GM18858 (cell line): Measurements from ENCODE around the gene TREM1.
A peak's percentile ranks its signal among the peaks of the same experiment; 100 is the strongest.
"Not testable (repeated sequence)": the region's sequence is repeated elsewhere in the genome, so short reads cannot be mapped to it uniquely, and the experiment has no call there.

Experiments used
- ATAC-seq: cut with Tn5 transposase; IDR thresholded peaks from one replicate; pipeline ENCODE4 v1.9.1; 2021; ENCODE audit not compliant: unreplicated experiment

The TREM1 gene

DNA sequence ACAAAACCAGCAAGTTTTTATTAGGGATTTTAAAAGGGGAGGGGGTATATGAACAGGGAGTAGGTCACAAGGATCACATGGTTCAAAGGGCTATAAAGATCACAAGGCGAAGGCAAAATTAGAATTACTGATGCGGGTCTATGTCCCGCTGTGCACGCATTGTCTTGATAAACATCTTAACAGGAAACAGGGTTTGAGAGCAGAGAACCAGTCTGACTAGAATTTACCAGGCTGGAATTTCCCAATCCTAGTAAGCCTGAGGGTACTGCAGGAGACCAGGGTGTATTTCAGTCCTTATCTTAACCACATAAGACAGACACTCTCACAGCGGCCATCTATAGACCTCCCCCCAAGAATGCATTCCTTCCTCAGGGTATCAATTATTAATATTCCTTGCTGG, 10.8 kb upstream of the TREM1 start:
- not testable (repeated sequence) for ATAC-seq

DNA sequence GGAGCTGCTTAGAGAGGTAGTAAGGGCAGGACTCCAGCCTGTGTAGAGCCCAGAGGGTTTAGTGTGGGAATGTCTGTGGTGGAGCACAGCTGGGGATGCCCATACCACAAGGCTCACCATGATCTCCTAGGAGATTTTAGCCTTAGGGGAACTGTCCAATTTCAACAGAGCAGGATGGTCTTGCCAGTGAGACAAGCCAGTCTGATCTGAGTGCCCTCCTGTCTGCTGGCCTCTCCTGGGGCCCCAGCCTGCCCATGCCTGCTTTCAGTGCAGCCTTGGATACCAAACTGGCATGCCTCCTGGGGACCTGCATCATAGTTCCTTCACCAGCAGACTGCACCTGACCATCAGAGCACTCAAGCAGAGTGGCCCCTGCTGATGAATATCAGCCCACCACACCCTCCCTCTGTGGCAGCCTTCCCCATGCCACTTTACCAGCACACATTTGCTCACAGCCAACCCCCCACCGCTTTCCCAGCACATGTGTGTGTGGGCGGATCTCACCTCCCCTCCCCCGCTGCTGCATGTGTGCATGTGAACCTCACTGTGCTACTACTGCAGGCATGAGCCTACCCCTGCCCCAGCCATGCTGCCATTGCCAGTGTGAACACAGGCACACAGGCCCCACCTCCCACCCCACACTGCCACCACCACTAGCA, 7.9 kb upstream of the TREM1 start:
- ATAC-seq: no peak

- ATAC-seq: no peak
Measured at GRCh38 chr6:41291717-41292116, 5.2 kb upstream of the TREM1 start.

- no peak for ATAC-seq
Measured at GRCh38 chr6:41289815-41290214, 3.3 kb upstream of the TREM1 start.

- no peak for ATAC-seq
Measured at GRCh38 chr6:41288754-41289129, 2.3 kb upstream of the TREM1 start.

- peak; percentile 57 for ATAC-seq
Measured at GRCh38 chr6:41288030-41288753, 1.7 kb upstream of the TREM1 start.

DNA sequence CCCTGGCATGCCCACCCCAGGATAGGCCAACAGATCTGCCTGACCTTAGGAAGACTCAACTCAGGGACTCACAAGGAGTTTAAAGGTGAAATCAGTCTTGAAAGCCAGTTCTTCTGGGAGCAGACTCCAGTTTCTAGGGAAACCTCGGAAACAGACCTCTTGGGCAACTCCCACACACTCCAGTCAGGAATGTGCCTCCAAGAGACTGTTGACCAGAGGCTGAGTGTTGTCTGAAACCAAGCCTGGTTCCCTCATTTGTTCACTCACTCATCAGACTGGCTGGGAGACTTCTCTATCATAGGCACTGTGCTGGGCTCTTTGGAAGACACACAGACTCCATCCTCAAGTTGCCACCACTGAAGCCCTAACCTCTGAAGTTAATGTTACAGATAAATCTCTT, 1.8 kb downstream of the TREM1 start:
- no peak for ATAC-seq

- no peak for ATAC-seq
Measured at GRCh38 chr6:41283600-41283999, 2.9 kb downstream of the TREM1 start.

- no peak for ATAC-seq
Measured at GRCh38 chr6:41280381-41281057, 6.0 kb downstream of the TREM1 start.

DNA sequence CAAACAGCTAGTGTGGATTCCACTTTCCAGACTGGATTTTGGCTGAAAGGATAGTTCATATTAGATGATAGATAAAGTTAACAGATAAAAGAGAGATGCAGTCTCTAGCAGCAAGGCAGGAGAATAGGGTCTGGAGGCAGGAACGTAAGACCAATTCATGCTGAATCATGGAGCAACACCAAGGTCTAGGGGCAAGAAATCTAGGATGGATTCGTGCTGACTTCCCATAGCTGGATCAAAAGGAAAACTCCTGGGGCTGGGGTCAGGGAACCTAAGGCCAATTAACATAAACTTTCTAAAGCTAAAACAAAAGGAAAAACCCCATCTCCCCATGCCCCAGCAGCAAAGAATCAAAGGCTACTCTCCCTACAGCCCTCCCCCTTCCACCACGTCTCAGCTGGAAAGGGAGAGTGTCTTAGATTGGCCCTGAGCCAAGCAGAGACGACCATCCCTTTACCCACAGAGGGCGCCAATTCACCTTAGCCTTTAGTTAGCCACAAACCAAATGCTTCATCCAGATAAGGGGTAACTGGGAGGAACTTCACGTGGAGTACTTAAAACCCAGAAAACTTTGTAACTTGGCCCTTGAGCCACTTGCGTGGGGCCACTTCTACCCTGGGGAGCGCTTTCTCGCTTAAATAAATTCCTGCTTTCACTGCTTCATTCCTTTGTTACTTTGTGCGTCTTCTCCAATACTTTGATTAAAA, 7.6 kb downstream of the TREM1 start:
- ATAC-seq: no peak

DNA sequence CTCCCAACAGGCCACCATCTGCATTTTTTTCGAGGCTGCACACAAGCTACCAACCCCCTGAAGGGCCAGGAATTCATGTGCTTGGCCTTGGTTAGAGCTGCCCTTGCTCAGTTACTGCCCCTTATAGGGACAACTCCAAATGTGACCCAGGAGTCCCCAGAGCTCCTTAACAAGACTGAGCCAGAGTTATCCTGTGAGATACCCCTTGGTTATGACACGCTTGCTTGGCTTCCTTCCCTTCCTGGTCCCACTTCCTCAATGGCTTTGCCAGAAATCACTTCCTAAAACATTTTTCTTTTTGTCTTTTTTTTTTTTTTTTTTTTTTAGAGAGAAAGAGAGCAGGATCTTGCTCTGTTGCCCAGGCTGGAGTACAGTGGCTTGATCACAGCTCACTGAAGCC, 8.9 kb downstream of the TREM1 start:
- ATAC-seq: no peak

GRCh38 chr6:41275489-41275888, 11.0 kb downstream of the TREM1 start:
- ATAC-seq: no peak

GRCh38 chr6:41274256-41274655, 12.2 kb downstream of the TREM1 start:
- no peak for ATAC-seq

GRCh38 chr6:41273714-41274113, 12.8 kb downstream of the TREM1 start:
- ATAC-seq: no peak

DNA sequence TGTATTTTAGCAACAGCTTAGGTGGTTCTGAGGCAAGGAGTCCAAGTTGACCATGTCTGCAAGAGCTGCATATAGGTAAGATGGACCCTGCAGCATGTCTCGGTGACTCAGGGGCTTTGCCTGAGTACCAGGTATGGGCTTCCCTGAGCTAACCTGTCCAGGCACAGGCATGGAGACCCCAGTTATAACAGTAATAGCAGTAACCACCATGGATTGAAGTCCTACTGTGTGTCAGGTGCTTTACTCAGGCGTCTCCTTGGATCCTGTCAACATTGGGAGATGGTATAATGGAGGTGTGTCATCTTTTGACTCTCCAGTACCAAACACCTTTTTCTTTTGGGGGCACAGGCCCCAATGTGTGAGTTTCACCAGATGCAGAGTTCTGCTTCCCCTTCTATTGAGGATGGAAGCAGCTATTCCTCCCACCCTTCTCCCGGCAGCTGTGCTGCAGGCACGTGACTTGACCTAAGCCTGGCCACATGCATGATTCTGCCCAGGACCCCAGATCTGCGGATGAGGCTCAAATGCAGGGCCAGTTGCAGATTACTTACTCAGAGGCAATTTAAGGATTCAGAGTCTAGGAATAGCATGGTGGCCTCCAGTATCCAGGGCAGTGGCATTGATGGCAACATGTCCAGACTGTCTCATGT, 13.8 kb downstream of the TREM1 start:
- no peak for ATAC-seq

- no peak for ATAC-seq
Measured at GRCh38 chr6:41271901-41272395, 14.5 kb downstream of the TREM1 start.

GRCh38 chr6:41269716-41270115, 16.8 kb downstream of the TREM1 start:
- no peak for ATAC-seq

DNA sequence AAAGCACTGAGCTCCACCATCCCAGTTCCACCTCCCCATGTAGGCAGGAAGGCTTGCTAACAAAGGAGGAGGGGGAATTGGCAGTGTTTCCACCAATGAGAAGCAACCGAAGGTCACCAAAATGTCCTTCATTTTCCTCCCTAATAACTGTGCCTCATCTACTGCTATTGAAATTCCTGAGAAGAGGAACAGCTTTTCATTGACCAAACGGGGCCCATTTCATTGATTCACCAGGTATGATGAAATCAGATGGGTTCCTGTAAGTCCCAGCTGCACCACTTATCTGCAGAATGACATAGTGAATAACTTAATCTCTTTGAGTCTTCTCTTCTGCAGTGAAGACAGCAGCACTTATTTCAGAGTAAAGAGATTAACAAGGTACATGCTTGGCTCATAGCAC, 17.3 kb downstream of the TREM1 start:
- ATAC-seq: no peak

DNA sequence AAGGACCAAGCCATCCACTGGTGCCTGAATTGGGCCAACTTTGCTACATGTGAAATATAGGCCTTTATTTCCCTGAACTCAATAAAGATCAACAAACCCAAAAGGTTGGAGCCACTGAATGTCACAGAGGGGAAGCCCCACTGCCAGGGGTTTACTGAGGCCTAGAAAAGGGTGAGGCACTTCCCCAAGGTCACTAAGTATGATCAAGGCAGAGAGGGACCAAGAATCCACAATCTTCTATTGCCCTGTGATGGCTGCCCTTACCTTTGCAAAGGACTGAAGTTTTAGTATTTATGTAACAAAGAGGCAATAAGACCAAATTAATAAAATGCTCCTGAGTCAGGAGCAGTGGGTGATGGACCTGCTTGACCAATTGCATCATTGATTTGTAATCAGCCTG, 18.0 kb downstream of the TREM1 start:
- no peak for ATAC-seq

DNA sequence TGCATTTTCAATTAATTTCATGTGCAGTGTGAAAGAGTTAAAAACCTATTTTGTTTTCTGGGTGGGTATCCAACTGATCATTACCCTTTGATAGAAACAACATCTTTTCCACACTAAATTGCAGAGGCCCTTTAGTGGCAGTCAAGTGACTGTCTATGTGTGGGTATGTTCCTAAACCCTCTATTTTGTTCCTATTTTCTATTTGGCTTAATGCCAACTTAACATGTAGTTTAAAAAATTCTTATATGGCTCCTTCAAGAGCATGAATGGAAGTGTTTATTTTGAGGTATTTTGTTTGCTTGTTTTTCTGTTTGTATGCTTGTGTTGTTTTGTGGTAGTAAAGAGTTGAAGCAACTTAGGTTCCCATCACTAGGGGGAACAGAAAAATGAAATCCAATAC, 19.9 kb downstream of the TREM1 start:
- ATAC-seq: no peak

GRCh38 chr6:41263267-41263666, 23.2 kb downstream of the TREM1 start:
- no peak for ATAC-seq
